MCF 10A (cell line): ENCODE results near the gene PIK3AP1. TPM values are rescaled to one million over a fixed set of nuclear protein-coding genes. Genes with fewer than 3 reads are reported as not detected.

ENCODE experiments used
- BruUV-seq: library from RNA; stranded (reverse); fragments of 400-500 nt; replicated peaks from 2 replicates; lab custom pipeline; 2021; lab: Mats Ljungman, UMichigan
- CTCF ChIA-PET: fragments of 300-600 bp; sonication (Branson Sonifier 250); formaldehyde crosslinking; extraction: SDS; loops from one replicate; lab custom pipeline; 2021; ENCODE audit warnings: antibody characterized with exemption, inconsistent platforms; lab: Yijun Ruan, JAX
- POLR2A ChIA-PET: fragments of 300-600, 350-650 bp; sonication (Branson Sonifier 250); formaldehyde crosslinking; extraction: SDS; loops from one replicate; lab custom pipeline; 2020; ENCODE audit warnings: antibody characterized with exemption, inconsistent platforms; lab: Yijun Ruan, JAX
- DNase-seq: peaks from one replicate; pipeline ENCODE4 v3.0.0-alpha.2; 2018; ENCODE audit not compliant: unreplicated experiment
- H3K27ac Mint-ChIP-seq: one replicate; pipeline ENCODE4 v1.8.0; 2022; ENCODE audit warnings: mild to moderate bottlenecking, low read depth, mixed read lengths; ENCODE audit not compliant: unreplicated experiment
- H3K27me3 Mint-ChIP-seq: one replicate; pipeline ENCODE4 v1.8.0; 2022; ENCODE audit warnings: mixed read lengths; ENCODE audit not compliant: insufficient read depth, unreplicated experiment
- H3K36me3 Mint-ChIP-seq: one replicate; pipeline ENCODE4 v1.8.0; 2022; ENCODE audit warnings: mild to moderate bottlenecking, moderate library complexity, mixed read lengths; ENCODE audit not compliant: insufficient read depth, unreplicated experiment
- H3K4me1 Mint-ChIP-seq: one replicate; pipeline ENCODE4 v1.8.0; 2022; ENCODE audit warnings: mixed read lengths; ENCODE audit not compliant: insufficient read depth, unreplicated experiment
- H3K4me3 Mint-ChIP-seq: one replicate; pipeline ENCODE4 v1.8.0; 2022; ENCODE audit warnings: mild to moderate bottlenecking, moderate library complexity, mixed read lengths; ENCODE audit not compliant: unreplicated experiment
- H3K9me3 Mint-ChIP-seq: one replicate; pipeline ENCODE4 v1.8.0; 2022; ENCODE audit warnings: mixed read lengths; ENCODE audit not compliant: unreplicated experiment
- CTCF ChIP-seq: fragments of 200-600 bp; IDR thresholded peaks from one replicate; pipeline ENCODE4 v1.8.0; 2022; ENCODE audit warnings: antibody characterized with exemption, mild to moderate bottlenecking; ENCODE audit not compliant: unreplicated experiment
- intact Hi-C: fragments of 100-400 bp; cut with micrococcal nuclease; formaldehyde crosslinking; loops from 2 replicates; pipeline ENCODE4 v1.14.1; 2022
- total RNA-seq: library from RNA; stranded (reverse); gene quantifications from 2 replicates; pipeline ENCODE4 v1.2.3, GENCODE V29; 2022

Gene PIK3AP1
- total RNA-seq, 1 experiment from 2014 or later: not detected

DNA sequence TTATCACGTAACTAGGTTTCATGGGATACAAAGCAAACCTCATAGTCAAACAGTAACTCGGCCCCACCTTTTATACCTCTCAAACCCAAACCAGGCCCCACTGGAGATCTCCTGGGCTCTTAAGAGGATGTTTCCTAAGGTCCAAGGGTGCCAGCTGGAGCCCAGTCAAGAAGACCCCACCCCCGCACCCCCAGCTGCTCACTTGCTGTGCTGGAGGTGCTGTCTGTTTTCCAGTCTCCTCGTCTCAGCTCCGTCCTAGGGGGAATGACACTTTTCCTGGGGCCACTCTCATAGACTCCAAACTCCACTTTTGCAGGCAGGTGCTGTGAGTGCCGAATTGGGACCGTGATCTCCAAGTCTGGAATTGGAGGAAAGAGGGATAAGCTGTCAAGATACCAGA, 110.8 kb downstream of the PIK3AP1 start:
- Mint-ChIP-seq H3K4me1 (peaks cover 6% of the 10 kb centered on the region), H3K27me3 (no peaks in the 10 kb centered on the region), H3K36me3 (no peaks in the 10 kb centered on the region), H3K9me3 (no peaks in the 10 kb centered on the region), H3K27ac (no peak overlapping the region), H3K4me3 (no peak overlapping the region)
- BruUV-seq: no TSS peak
- ChIA-PET CTCF (interaction anchor here (0.6 kb wide), 1 partner anchor 151 kb away, joined by 3 read pairs; no protein-coding TSS in a partner anchor), POLR2A (interaction anchor here (0.6 kb wide), 1 partner anchor 37 kb away, joined by 3 read pairs; no protein-coding TSS in a partner anchor)
- DNase-seq: no peak
- intact Hi-C loops: no loop called here
- TF ChIP-seq CTCF: no peak

- ChIA-PET CTCF (interaction anchor here (0.6 to 0.9 kb wide), 2 partner anchors 38 to 152 kb away, joined by 3 to 4 read pairs; no protein-coding TSS in a partner anchor), POLR2A (interaction anchor here (0.6 kb wide), 1 partner anchor 58 kb away, joined by 3 read pairs; no protein-coding TSS in a partner anchor)
- no peak overlapping the region for H3K4me3 Mint-ChIP-seq
- no peaks in the 10 kb centered on the region for H3K4me1 Mint-ChIP-seq
- H3K27me3 Mint-ChIP-seq: no peaks in the 10 kb centered on the region
- no peak for DNase-seq
- intact Hi-C loops: no loop called here
- TF ChIP-seq CTCF: no peak
- no peaks in the 10 kb centered on the region for H3K9me3 Mint-ChIP-seq
- H3K27ac Mint-ChIP-seq: no peak overlapping the region
- no TSS peak for BruUV-seq
- no peaks in the 10 kb centered on the region for H3K36me3 Mint-ChIP-seq
Measured at GRCh38 chr10:96608805-96609204, 111.5 kb downstream of the PIK3AP1 start.

- no peaks in the 10 kb centered on the region for H3K27me3 Mint-ChIP-seq
- ChIA-PET POLR2A (interaction anchor here (0.6 kb wide), 1 partner anchor 58 kb away, joined by 3 read pairs; no protein-coding TSS in a partner anchor), CTCF (interaction anchor here (0.9 kb wide), 1 partner anchor 38 kb away, joined by 4 read pairs; no protein-coding TSS in a partner anchor)
- no peak for DNase-seq
- H3K9me3 Mint-ChIP-seq: no peaks in the 10 kb centered on the region
- intact Hi-C loops: no loop called here
- H3K36me3 Mint-ChIP-seq: no peaks in the 10 kb centered on the region
- no peak overlapping the region for H3K27ac Mint-ChIP-seq
- no peak overlapping the region for H3K4me3 Mint-ChIP-seq
- TF ChIP-seq CTCF: no peak
- no peaks in the 10 kb centered on the region for H3K4me1 Mint-ChIP-seq
- BruUV-seq: no TSS peak
Measured at GRCh38 chr10:96608262-96608661, 112.1 kb downstream of the PIK3AP1 start.

DNA sequence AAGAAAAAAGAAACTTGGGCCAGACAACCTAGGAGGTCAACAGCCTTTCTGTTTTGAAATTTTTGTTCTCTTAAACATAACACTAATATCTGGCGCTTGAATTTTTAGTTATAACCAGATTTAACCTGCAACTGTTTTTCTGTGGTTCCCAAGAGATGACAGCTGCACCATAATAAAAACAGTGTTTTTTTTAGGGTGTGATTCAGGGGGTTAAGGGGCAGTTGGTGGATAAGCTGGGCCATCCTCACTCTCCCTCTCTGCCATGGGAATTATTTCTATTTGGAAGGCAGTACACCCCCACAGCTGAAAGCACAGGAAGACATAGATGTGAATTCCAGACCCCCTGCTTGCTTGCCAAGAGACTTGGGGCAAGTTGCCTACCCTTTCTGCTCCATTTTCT, 113.4 kb downstream of the PIK3AP1 start:
- H3K27me3 Mint-ChIP-seq: no peaks in the 10 kb centered on the region
- DNase-seq: no peak
- intact Hi-C loops: no loop called here
- H3K9me3 Mint-ChIP-seq: no peaks in the 10 kb centered on the region
- ChIA-PET POLR2A (no interaction called here), CTCF (no interaction called here)
- BruUV-seq: no TSS peak
- H3K27ac Mint-ChIP-seq: no peak overlapping the region
- H3K4me1 Mint-ChIP-seq: no peaks in the 10 kb centered on the region
- H3K4me3 Mint-ChIP-seq: no peak overlapping the region
- H3K36me3 Mint-ChIP-seq: no peaks in the 10 kb centered on the region
- no peak for TF ChIP-seq CTCF
